NCI-H446 treated with DMSO at 0.1 percent for 48 hours (cell line): Measurements from ENCODE around the gene ATAD3B.
A peak's percentile ranks its signal among the peaks of the same experiment; 100 is the strongest.
"Not testable (repeated sequence)": the region's sequence is repeated elsewhere in the genome, so short reads cannot be mapped to it uniquely, and the experiment has no call there.

Experiments used
- DNase-seq: peaks from one replicate; lab custom pipeline; 2025; lab: John Stamatoyannopoulos, UW

The ATAD3B gene

GRCh38 chr1:1471389-1472052, at the start of gene ATAD3B:
TSS of gene ATAD3B (plus strand) at chr1:1471765. CDS start at chr1:1471885, 120 bp downstream.
- DNase-seq = peak; percentile 75

- no peak for DNase-seq
Observed at GRCh38 chr1:1421907-1422464, 49.6 kb upstream of the ATAD3B start.

GRCh38 chr1:1422465-1423244, 48.9 kb upstream of the ATAD3B start:
- no peak for DNase-seq

GRCh38 chr1:1423245-1423597, 48.3 kb upstream of the ATAD3B start:
- DNase-seq = no peak

GRCh38 chr1:1424707-1425106, 46.9 kb upstream of the ATAD3B start:
- no peak for DNase-seq

- no peak for DNase-seq
Observed at GRCh38 chr1:1425426-1425752, 46.2 kb upstream of the ATAD3B start.

- no peak for DNase-seq
Observed at GRCh38 chr1:1425753-1426495, 45.6 kb upstream of the ATAD3B start.

GRCh38 chr1:1426496-1427105, 45.0 kb upstream of the ATAD3B start:
- DNase-seq = no peak

GRCh38 chr1:1427106-1427819, 44.3 kb upstream of the ATAD3B start:
- DNase-seq = no peak

GRCh38 chr1:1427820-1428148, 43.8 kb upstream of the ATAD3B start:
- DNase-seq = no peak

- DNase-seq = no peak
Observed at GRCh38 chr1:1428174-1428573, 43.4 kb upstream of the ATAD3B start.

- DNase-seq = not testable (repeated sequence)
Observed at GRCh38 chr1:1428967-1429366, 42.6 kb upstream of the ATAD3B start.

GRCh38 chr1:1429671-1430073, 41.9 kb upstream of the ATAD3B start:
- DNase-seq = no peak

- peak; percentile 66 for DNase-seq
Observed at GRCh38 chr1:1430114-1430982, 41.2 kb upstream of the ATAD3B start.

- DNase-seq = no peak
Observed at GRCh38 chr1:1430992-1431844, 40.3 kb upstream of the ATAD3B start.

- DNase-seq = no peak
Observed at GRCh38 chr1:1431845-1432273, 39.7 kb upstream of the ATAD3B start.

- DNase-seq = no peak
Observed at GRCh38 chr1:1432274-1432950, 39.2 kb upstream of the ATAD3B start.

- peak; percentile 43 for DNase-seq
Observed at GRCh38 chr1:1432951-1433803, 38.4 kb upstream of the ATAD3B start.
